Measurements from ENCODE around the gene NT5C1A.

NT5C1A gene

GRCh38 chr1:39683591-39684312 is 11.8 kb upstream of the NT5C1A start:
- no peak for TF ChIP-seq CTCF (IDR thresholded peaks at IDR 0.05; ENCODE audit: extremely low read depth, missing control alignments)
- no peak for DNase-seq (ENCODE audit: low spot score)

GRCh38 chr1:39681999-39682398 is 10.1 kb upstream of the NT5C1A start:
- no peak for DNase-seq (ENCODE audit: low spot score)
- no peak for TF ChIP-seq CTCF (IDR thresholded peaks at IDR 0.05; ENCODE audit: extremely low read depth, missing control alignments)

GRCh38 chr1:39681294-39681693 is 9.4 kb upstream of the NT5C1A start:
- DNase-seq (ENCODE audit: low spot score), result no peak
- no peak for TF ChIP-seq CTCF (IDR thresholded peaks at IDR 0.05; ENCODE audit: extremely low read depth, missing control alignments)

- DNase-seq (ENCODE audit: low spot score), result no peak
- TF ChIP-seq CTCF (IDR thresholded peaks at IDR 0.05; ENCODE audit: extremely low read depth, missing control alignments), result no peak
These were observed 8.8 kb upstream of the NT5C1A start for GRCh38 chr1:39680751-39681150.

GRCh38 chr1:39679821-39680220 is 7.9 kb upstream of the NT5C1A start:
- DNase-seq (ENCODE audit: low spot score), result no peak
- TF ChIP-seq CTCF (IDR thresholded peaks at IDR 0.05; ENCODE audit: extremely low read depth, missing control alignments), result no peak

GRCh38 chr1:39678889-39679288 is 7.0 kb upstream of the NT5C1A start:
- no peak for TF ChIP-seq CTCF (IDR thresholded peaks at IDR 0.05; ENCODE audit: extremely low read depth, missing control alignments)
- DNase-seq (ENCODE audit: low spot score), result no peak

GRCh38 chr1:39677645-39678044 is 5.7 kb upstream of the NT5C1A start:
- DNase-seq (ENCODE audit: low spot score), result no peak
- no peak for TF ChIP-seq CTCF (IDR thresholded peaks at IDR 0.05; ENCODE audit: extremely low read depth, missing control alignments)
